Epithelial cell of prostate (primary cell): ENCODE data around the gene ALPP.
"Not testable (repeated sequence)": the region's sequence is repeated elsewhere in the genome, so short reads cannot be mapped to it uniquely, and the experiment has no call there.

Source experiments
- DNase-seq: peaks from one replicate; pipeline ENCODE4 v3.0.0-alpha.2; 2011; ENCODE audit warnings: low read depth, low spot score
- H3K27ac ChIP-seq: fragments of 450-650 bp; 2 replicates; pipeline ENCODE4 v1.5.1; 2017; ENCODE audit warnings: mild to moderate bottlenecking

Gene ALPP

DNA sequence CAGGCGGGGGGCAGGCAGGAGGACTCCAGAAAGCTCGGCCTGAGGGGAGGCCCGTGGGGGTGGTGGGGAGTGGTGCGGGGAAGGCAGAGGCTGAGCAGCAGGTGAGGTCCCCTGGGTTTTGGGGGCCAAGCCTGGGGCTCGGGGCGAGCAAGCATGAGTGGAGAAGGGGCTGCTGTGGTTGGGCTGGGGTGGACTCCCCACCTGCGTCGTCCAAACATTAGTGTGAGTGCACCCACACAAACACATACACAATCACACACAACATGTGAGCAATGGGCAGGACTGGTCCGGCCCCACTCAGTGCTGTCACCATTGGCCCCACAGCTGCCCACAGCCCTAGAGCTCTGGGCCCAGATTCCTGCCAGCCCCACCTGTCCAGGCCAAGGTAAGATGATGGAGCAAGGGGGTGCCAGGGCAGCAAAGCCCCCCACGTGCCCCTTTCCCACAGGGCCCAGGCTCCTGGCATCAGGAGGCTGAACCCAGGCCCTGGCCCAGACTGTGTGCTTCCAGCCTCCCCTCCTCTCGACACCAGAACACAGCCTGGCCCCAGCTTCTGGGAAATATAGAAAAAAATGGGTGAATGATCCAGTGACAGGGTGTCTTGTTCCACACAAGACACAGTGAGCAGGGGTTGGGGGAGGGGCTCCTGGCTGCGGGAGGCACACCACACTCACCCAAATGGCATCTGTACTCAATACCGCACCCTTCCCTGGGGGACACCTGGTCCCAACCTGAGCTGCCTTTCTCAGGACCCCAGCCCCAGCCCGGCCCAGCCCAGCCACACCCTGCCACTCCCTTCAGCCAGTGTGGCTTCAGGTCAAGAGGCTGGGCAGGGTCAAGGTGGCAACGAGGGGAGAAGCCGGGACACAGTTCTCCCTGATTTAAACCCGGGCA, 463 bp upstream of the ALPP start:
- no peak overlapping the region for H3K27ac ChIP-seq
- no peak for DNase-seq

DNA sequence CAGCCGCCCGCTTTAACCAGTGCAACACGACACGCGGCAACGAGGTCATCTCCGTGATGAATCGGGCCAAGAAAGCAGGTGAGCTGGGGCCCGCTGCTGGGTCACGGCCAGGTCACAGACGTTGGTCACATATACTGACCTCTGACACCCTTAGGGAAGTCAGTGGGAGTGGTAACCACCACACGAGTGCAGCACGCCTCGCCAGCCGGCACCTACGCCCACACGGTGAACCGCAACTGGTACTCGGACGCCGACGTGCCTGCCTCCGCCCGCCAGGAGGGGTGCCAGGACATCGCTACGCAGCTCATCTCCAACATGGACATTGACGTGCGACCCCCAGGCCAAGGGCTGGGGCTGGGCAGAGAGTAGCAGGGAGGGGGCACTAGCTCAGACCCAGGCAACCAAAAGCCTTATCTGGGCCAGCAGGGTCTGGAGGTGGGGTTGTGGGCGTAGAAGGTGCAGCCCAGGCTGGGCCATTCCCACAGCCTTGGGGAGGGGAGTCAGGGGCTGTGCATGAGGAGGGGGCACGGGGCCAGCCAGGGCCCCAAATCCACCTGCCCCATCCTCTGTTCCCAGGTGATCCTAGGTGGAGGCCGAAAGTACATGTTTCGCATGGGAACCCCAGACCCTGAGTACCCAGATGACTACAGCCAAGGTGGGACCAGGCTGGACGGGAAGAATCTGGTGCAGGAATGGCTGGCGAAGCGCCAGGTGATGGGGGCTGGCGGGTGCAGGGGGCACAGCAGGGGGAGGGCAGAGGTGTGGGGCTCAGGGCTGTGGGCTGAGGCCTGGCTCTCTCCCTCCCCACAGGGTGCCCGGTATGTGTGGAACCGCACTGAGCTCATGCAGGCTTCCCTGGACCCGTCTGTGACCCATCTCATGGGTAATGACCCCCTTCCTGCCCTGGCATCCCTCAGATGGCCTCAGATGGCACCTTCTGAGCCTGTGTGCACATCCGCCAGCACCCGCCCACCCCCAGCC, 1.3 kb downstream of the ALPP start:
- H3K27ac ChIP-seq, DNase-seq: not testable (repeated sequence)

DNA sequence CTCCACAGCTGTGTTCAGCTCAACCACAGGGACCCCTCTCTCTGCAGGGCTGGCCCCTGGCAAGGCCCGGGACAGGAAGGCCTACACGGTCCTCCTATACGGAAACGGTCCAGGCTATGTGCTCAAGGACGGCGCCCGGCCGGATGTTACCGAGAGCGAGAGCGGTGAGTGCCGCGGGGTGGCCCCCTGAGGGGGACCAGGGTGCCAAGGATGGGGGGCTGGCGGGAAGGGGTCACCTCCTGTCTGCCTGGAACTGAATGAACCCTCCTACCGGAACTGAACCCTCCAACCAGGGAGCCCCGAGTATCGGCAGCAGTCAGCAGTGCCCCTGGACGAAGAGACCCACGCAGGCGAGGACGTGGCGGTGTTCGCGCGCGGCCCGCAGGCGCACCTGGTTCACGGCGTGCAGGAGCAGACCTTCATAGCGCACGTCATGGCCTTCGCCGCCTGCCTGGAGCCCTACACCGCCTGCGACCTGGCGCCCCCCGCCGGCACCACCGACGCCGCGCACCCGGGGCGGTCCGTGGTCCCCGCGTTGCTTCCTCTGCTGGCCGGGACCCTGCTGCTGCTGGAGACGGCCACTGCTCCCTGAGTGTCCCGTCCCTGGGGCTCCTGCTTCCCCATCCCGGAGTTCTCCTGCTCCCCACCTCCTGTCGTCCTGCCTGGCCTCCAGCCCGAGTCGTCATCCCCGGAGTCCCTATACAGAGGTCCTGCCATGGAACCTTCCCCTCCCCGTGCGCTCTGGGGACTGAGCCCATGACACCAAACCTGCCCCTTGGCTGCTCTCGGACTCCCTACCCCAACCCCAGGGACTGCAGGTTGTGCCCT, 2.9 kb downstream of the ALPP start:
- not testable (repeated sequence) for H3K27ac ChIP-seq, DNase-seq

DNA sequence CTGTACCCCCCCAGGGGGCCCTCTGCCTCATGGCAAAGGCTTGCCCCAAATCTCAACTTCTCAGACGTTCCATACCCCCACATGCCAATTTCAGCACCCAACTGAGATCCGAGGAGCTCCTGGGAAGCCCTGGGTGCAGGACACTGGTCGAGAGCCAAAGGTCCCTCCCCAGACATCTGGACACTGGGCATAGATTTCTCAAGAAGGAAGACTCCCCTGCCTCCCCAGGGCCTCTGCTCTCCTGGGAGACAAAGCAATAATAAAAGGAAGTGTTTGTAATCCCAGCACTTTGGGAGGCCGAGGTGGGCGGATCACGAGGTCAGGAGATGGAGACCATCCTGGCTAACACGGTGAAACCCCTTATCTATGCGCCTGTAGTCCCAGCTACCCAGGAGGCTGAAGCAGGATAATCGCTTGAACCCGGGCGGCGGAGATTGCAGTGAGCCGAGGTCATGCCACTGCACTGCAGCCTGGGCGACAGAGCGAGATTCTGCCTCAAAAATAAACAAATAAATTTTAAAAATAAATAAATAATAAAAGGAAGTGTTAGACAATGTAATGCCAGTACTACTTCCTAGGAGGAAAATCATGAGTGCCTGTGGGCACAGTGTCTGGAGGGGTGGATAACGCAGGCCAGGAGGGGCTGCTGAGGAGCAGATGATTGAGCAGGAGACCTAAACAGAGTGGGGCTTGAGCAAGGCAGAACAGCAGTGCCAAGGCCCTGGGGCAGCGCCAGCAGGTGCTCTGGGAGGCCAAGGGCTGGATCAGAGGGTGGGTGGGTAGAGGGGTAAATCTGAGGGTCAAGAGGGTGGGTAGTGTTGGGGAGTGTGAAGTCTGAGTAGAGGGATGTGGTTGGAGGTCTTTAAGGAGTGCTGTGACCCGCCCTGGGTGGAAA, 4.0 kb downstream of the ALPP start:
- no peak overlapping the region for H3K27ac ChIP-seq
- DNase-seq, result no peak

DNA sequence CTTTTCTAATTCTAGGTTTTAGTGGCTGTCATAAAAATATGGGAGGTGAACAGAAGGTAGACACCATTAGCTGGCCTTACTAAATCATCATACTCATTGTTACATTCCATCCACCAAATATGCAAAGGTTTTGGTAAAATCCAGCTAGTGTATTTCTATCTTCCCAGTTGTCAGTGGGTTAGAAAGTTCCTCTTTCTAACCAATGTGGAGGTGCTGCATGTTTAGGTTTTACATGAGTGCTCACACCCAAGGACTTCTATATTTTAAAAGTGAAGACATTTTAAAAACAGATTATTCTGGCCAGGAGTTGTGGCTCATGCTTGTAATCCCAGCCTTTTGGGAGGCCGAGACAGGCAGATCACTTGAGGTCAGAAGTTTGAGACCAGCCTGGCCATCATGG, 5.9 kb downstream of the ALPP start:
- no peak overlapping the region for H3K27ac ChIP-seq
- DNase-seq, result no peak

DNA sequence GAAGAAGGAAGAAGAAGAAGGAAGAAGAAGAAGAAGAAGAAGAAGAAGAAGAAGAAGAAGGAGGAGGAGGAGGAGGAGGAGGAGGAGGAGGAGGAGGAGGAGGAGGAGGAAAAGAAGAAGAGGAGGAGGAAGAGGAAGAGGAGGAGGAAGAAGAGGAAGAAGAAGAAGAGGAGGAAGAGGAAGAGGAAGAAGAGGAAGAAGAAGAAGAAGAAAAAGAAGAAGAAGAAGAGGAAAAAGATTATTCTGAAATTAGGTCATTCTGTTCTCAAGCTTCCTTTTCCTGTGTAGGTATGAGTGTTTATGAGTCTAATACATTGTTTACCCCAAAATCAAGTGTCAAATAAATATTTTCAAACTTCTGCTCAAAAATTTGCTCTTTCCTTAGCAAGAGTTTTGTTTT, 6.5 kb downstream of the ALPP start:
- not testable (repeated sequence) for DNase-seq, H3K27ac ChIP-seq

DNA sequence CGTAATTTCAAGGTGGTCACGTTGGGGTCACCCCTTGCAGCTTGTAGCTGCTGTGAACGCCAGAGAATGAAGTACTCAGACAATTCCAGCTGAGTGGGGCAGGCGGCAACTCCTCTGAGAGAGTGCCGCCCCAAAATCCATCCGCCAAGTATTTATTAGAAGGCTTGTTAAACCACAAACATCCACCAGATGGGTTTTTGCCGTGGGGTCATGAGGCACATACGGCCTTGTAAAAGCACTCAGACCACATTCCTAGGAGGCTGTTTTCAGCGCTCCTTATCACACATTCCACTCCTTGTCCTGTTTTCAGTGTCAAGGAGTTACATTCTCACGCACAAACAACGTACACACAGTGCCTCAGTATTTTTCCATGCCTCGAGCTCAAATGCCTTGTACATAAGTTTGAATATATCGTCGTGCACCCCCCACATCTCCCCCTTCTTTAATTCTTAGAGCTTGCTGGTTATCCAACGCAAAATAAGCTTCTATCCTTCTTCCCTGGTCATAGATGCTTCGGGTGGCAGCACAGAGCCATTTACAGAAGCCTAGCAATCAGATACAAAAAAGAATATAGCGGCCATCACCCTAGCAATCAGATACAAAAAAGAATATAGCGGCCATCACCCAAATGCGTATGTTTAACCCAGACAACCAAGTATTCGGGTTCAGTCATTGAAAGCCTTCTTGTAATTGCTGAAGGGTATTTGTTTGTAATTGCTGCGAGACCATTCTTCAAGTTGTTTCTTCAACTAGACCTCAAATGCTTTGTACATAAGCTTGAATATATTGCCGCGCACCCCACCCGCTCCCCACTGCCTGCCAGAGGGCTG, 7.3 kb downstream of the ALPP start:
- H3K27ac ChIP-seq, result no peak overlapping the region
- peak; percentile 27 for DNase-seq

DNA sequence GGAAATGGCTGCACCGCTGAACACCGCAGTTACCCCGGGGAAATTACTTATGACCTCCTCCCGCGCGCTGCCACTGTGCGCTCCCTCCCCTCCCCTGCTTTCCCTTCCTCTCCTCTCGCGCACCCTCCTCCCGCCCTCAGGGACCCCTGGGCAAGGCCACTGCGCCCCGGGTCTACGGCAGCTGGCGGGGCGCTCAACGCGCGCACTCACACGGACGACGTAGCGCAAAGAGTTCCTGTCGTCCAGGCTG, 7.9 kb downstream of the ALPP start:
- no peak overlapping the region for H3K27ac ChIP-seq
- DNase-seq, result no peak

DNA sequence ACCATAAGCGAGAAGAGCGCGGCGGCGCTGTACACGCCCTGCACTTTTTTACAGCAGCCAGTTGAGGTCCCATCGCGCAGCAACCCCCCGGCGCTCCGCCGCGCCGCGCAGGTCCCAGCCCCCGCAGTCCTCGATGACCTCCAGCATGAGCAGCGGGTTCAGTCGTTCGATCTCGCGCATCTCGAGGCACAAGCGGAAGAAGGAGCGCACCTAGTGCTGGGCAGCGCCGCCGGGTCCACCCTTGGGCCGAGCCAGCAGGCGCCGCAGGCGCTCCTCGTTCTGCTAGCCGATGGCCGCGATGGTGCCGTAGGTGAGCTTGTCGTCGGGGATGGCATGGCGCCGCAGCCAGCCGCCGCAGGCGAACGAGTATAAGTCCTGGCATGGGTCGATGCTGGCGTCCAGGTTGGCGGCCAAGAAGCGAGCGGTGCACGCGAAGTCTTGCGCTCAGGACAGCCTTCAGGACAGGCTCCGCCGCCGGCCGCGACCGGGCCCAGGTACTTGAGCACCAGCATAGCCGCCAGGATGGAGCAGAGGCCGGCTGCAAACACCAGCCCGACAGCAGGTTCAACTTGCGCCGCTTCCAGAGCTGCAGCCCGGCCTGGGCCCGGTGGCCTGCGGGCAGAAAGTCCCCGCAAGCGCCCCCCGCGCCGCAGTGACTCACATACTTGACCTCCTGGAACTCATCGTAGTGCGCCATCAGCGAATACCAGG, 8.3 kb downstream of the ALPP start:
- no peak overlapping the region for H3K27ac ChIP-seq
- DNase-seq, result no peak

DNA sequence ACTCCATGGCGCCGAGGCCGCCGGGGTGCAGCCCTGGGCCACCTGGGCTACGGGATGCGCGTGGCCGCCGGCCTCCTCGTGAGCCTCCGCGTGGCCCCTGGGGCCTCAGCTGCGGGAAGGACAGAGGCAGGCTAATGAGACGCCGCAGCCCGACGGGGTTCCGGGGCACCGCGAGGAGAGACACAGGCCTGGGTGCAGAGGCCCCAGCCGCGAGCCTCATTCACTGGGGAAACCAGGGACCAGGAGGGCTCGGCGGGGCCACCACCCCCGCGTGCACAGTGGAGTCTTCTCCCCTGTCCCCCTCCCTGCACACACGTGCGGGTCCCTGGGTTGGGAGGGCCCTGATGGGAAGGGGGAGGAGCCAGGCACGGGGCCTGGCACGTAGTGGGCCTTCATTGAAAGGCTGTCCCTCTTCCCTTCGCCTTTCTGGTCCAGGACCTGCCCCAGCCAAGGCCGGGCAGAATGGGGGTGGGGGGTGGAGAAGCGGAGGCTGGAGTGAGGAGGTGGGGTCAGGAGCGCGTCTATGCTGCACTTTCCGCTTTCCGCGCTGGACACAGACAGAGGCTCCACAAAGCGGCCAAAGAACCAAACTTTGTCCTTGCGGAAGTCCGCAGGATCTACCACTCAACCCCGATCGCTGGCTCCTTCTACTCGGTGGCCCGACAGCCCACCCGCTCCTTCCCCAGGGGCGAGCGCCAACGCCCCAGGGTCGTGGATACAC, 9.1 kb downstream of the ALPP start:
- no peak overlapping the region for H3K27ac ChIP-seq

DNA sequence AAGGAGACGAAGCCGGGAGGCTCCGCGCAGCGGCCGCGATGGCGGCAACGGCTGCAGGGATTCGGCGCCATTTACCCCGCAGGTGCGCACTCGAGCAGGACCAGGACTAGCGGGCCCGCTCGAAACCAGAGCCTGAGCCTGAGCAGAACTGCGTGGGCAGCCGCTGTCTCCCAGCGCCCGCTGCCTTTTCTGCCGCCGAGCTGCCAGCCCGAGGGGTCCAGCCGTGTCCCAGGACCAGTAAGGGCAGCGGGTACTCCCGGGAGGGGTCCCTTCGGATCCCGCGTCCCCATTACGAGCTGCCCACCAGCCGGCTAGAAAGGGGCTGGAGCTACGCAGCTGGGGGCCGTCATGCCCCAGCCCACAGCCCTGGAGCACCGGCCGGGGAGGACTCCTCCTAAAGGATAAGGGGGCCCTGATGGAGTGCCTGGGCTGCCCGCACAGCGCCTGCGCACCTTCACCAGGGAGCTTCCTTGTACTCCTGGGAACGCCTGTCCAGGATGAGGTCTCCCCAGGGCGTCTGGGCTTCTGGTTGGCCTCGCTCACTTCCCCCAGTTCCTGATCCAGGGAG, 9.9 kb downstream of the ALPP start:
- no peak overlapping the region for H3K27ac ChIP-seq
- no peak for DNase-seq

More for the DNA sequence above, 9.1 kb downstream of the ALPP start:
- no peak for DNase-seq

DNA sequence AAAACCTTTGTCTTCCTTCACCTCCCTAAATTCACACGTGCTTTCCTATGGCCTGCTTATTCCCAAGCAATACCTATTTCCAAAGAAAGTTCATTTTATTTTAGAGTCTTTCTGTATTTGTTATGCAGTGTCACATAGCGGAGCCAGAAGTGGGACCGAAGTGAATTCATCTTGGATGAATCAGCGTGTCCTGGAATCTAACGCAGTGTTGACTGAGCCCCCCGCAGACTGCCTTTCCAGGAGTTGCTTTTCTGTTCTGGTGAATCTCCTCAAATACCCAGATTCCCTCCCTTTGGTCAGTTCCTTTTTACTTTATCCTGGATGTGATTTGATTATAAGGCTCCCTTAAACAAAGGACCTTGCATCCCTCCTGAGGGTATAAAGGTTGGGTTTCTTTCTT, 10.8 kb downstream of the ALPP start:
- no peak overlapping the region for H3K27ac ChIP-seq
- no peak for DNase-seq

DNA sequence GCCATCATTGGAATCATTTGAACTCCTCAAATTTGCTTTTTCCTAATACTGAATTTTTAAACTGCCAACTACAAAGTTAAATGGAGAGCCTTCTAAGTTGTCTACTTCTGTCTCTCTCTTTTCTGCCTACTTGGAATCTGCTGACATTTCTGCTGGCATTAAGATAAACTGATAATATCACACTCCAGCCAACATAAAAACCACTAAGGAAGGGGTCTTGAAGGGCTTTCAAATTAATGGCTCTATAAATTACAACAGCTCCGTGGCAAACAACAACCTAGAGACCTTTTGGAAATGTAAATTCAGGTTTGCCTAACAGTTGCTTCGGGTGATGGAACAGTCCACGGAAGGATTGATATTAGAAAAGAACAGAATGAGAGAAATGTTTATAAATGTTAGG, 12.1 kb downstream of the ALPP start:
- H3K27ac ChIP-seq, result no peak overlapping the region
- no peak for DNase-seq

DNA sequence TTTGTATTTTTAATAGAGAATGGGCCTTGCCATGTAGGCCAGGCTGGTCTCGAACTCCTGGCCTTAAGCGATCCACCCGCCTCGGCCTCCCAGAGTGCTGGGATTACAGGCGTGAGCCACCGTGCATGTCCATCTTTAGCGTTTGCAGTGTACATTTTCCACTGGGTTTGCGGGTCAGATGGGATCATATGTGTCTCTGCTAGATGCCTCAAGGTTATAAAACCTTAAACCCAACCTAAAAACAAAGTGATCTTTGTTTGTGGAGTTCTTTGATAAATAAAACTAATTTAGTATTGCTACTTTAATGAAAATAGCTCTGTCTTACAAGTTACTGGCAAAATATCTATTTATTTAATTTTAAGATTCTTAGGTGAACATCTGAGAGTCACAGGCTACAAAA, 15.0 kb downstream of the ALPP start:
- no peak for DNase-seq
- no peak overlapping the region for H3K27ac ChIP-seq

DNA sequence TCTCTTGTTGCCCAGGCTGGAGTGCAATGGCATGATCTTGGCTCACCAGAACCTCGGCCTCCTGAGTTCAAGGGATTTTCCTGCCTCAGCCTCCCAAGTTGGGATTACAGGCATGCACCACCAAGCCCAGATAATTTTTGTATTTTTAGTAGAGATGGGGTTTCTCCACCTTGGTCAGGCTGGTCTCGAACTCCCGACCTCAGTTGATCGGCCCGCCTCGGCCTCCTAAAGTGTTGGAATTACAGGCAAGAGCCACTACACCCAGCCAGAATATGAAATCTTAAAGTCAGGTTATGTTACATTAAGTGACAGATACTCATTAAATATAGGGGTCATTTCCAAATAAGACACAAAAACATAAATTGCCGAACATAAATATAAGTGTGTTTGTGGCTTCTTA, 15.9 kb downstream of the ALPP start:
- H3K27ac ChIP-seq, DNase-seq: not testable (repeated sequence)

DNA sequence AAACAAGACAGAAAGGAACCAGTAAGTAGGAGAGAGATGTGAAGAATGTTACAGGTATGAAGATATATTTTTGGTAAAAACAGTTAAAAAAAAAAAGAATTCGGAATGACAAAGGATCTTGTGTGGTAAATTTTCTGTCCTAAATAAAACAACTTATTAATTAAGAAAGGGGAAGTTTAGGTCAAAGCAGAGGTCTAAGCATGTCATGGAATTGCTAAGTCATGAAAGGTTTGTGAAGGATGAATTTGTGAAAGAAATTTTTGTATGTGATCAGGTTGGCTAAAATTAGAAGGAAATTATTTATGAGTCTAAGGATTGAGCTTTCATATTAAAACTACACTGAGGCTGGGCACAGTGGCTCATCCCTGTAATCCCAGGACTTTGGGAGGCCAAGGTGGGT, 17.0 kb downstream of the ALPP start:
- no peak overlapping the region for H3K27ac ChIP-seq

DNA sequence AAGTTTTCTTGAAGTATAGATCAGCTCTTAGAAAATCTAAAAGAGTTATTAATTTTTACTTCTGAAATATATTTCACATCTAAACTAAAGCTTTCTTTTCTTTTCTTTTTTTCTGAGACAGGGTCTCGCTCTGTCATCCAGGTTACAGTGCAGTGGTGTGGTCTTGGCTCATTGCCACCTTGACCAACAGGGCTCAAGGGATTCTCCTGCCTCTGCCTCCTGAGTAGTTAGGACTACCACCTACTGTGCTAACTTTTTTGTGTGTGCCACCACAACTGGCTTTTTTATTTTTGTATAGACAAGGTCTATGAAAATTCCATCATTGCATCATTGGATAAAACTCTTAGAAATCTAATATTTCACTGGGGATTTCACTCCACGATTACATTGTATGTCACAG, 18.1 kb downstream of the ALPP start:
- no peak overlapping the region for H3K27ac ChIP-seq
- no peak for DNase-seq

More for the DNA sequence above, 17.0 kb downstream of the ALPP start:
- no peak for DNase-seq
